Measurements from ENCODE around the gene CRAMP1. TPM values are rescaled to one million over a fixed set of nuclear protein-coding genes. Genes with fewer than 3 reads are reported as not detected.
"Not testable (repeated sequence)": the region's sequence is repeated elsewhere in the genome, so short reads cannot be mapped to it uniquely, and the experiment has no call there.

CRAMP1 gene
- total and polyA plus RNA-seq, 7 donors = 2.4 to 24.6 (median 6.4) TPM

GRCh38 chr16:1584926-1585484, 27.2 kb upstream of the CRAMP1 start:
- H3K27ac ChIP-seq = no peak overlapping the region
- H3K4me1 ChIP-seq = no peaks in the 10 kb centered on the region
- H3K4me3 ChIP-seq = no peak overlapping the region
- 81 to 85% methylated on average over 8 of the region's 8 CpGs for WGBS, 2 donors
- no peak for DNase-seq
- no peak for TF ChIP-seq EP300 (IDR thresholded peaks at IDR 0.05)
- H3K36me3 ChIP-seq = peaks cover 21 to 88% (median 33%) of the 10 kb centered on the region in 4 donors
- H3K9me3 ChIP-seq = no peaks in the 10 kb centered on the region
- intact Hi-C loops (cut with DNase I) = no loop called here
- H3K27me3 ChIP-seq = no peaks in the 10 kb centered on the region

GRCh38 chr16:1590366-1590765, 21.8 kb upstream of the CRAMP1 start:
- Histone ChIP-seq H3K27ac (no peak overlapping the region), H3K27me3 (no peaks in the 10 kb centered on the region), H3K36me3 (peaks cover 6 to 74% (median 27%) of the 10 kb centered on the region in 4 donors), H3K4me1 (no peaks in the 10 kb centered on the region), H3K4me3 (no peak overlapping the region), H3K9me3 (no peaks in the 10 kb centered on the region)
- intact Hi-C loops (cut with DNase I) = no loop called here
- no peak for TF ChIP-seq CTCF (IDR thresholded peaks at IDR 0.05)
- no peak for TF ChIP-seq POLR2AphosphoS5 (IDR thresholded peaks at IDR 0.05)
- no peak for TF ChIP-seq POLR2A (IDR thresholded peaks at IDR 0.05)
- no peak for TF ChIP-seq EP300 (IDR thresholded peaks at IDR 0.05)
- WGBS, 2 donors = 94 to 95% methylated on average over 6 of the region's 6 CpGs
- DNase-seq = no peak

- no peaks in the 10 kb centered on the region for H3K27me3 ChIP-seq
- 93 to 96% methylated on average over 23 of the region's 23 CpGs for WGBS, 2 donors
- no peaks in the 10 kb centered on the region for H3K9me3 ChIP-seq
- H3K4me1 ChIP-seq = no peaks in the 10 kb centered on the region
- peaks cover 6 to 70% (median 24%) of the 10 kb centered on the region in 4 donors for H3K36me3 ChIP-seq
- intact Hi-C loops (cut with DNase I) = no loop called here
- no peak for TF ChIP-seq EP300 (IDR thresholded peaks at IDR 0.05)
- no peak for TF ChIP-seq CTCF (IDR thresholded peaks at IDR 0.05)
- no peak for TF ChIP-seq POLR2A (IDR thresholded peaks at IDR 0.05)
- TF ChIP-seq POLR2AphosphoS5 (IDR thresholded peaks at IDR 0.05) = no peak
- no peak overlapping the region for H3K4me3 ChIP-seq
- no peak overlapping the region for H3K27ac ChIP-seq
- DNase-seq = no peak
Observed at GRCh38 chr16:1590930-1591705, 21.0 kb upstream of the CRAMP1 start.

GRCh38 chr16:1592446-1592845, 19.7 kb upstream of the CRAMP1 start:
- intact Hi-C loops (cut with DNase I) = no loop called here
- Histone ChIP-seq H3K27ac (no peak overlapping the region), H3K4me1 (no peaks in the 10 kb centered on the region), H3K36me3 (peaks cover 0 to 65% (median 18%) of the 10 kb centered on the region in 4 donors), H3K9me3 (no peaks in the 10 kb centered on the region), H3K27me3 (no peaks in the 10 kb centered on the region), H3K4me3 (no peak overlapping the region)
- TF ChIP-seq EP300 (IDR thresholded peaks at IDR 0.05) (no peak), POLR2AphosphoS5 (IDR thresholded peaks at IDR 0.05) (no peak), POLR2A (IDR thresholded peaks at IDR 0.05) (no peak), CTCF (IDR thresholded peaks at IDR 0.05) (no peak)
- WGBS, 2 donors = 93% methylated on average over 16 of the region's 16 CpGs
- no peak for DNase-seq

GRCh38 chr16:1595511-1595910, 16.6 kb upstream of the CRAMP1 start:
- H3K4me3 ChIP-seq; DNase-seq; intact Hi-C loops (cut with DNase I); H3K9me3 ChIP-seq; H3K27ac ChIP-seq; H3K4me1 ChIP-seq; H3K27me3 ChIP-seq: not testable (repeated sequence)
- peaks cover 0 to 45% (median 8%) of the 10 kb centered on the region in 4 donors for H3K36me3 ChIP-seq
- WGBS, 2 donors = 87 to 93% methylated on average over 5 of the region's 5 CpGs

All from sigmoid colon (tissue), 7 donors.